IMR-90 (cell line): ENCODE results near the gene RAD51D. TPM values are rescaled to one million over a fixed set of nuclear protein-coding genes. Genes with fewer than 3 reads are reported as not detected.

Experiments used
- ATAC-seq: fragments of 200-7000 bp; cut with Tn5 transposase; 2 replicates; pipeline ENCODE4 v1.9.1; 2020; ENCODE audit warnings: low read depth, mild to moderate bottlenecking, moderate library complexity
- BruUV-seq: library from RNA; stranded (reverse); fragments of 400-500 nt; replicated peaks from 2 replicates; lab custom pipeline; 2021; lab: Mats Ljungman, UMichigan
- CTCF ChIA-PET: fragments of 300-600 bp; formaldehyde crosslinking; extraction: SDS; loops from one replicate; lab custom pipeline; 2021; ENCODE audit warnings: antibody characterized with exemption; lab: Yijun Ruan, JAX
- POLR2A ChIA-PET: fragments of 300-600 bp; sonication (Branson Sonifier 250); formaldehyde crosslinking; loops from one replicate; lab custom pipeline; 2022; ENCODE audit warnings: antibody characterized with exemption; ENCODE audit not compliant: unreplicated experiment; lab: Charles Lee
- DNase-seq: peaks from one replicate; pipeline ENCODE4 v3.0.0; 2013
- H2AFZ ChIP-seq: replicated peaks from 2 replicates; pipeline ENCODE3; 2013; ENCODE audit warnings: low read length, mild to moderate bottlenecking; ENCODE audit not compliant: poor library complexity
- H2AK5ac ChIP-seq: 2 replicates; pipeline ENCODE4 v1.6.1; 2013; ENCODE audit warnings: low read depth, low read length, inconsistent platforms
- H2AK9ac ChIP-seq: replicated peaks from 2 replicates; pipeline ENCODE3; 2013; ENCODE audit warnings: mild to moderate bottlenecking, low read depth, low read length, moderate library complexity; ENCODE audit not compliant: poor library complexity
- H2BK120ac ChIP-seq: 2 replicates; pipeline ENCODE4 v1.6.1; 2013; ENCODE audit warnings: low read depth, low read length, inconsistent platforms
- H2BK15ac ChIP-seq: 3 replicates; pipeline ENCODE4 v1.6.1; 2013; ENCODE audit warnings: low read depth, low read length, inconsistent platforms
- H2BK20ac ChIP-seq: 2 replicates; pipeline ENCODE4 v1.6.1; 2013; ENCODE audit warnings: low read depth, mild to moderate bottlenecking, inconsistent platforms, low read length, moderate library complexity
- H2BK5ac ChIP-seq: 2 replicates; pipeline ENCODE4 v1.6.1; 2013; ENCODE audit warnings: mild to moderate bottlenecking, low read depth, low read length, inconsistent platforms; ENCODE audit not compliant: poor library complexity, severe bottlenecking
- H3K14ac ChIP-seq: replicated peaks from 2 replicates; pipeline ENCODE4 v1.6.1; 2013; ENCODE audit warnings: low read depth, low read length, inconsistent platforms
- H3K18ac ChIP-seq: 2 replicates; pipeline ENCODE4 v1.6.1; 2013; ENCODE audit warnings: low read depth, low read length, control low read depth
- H3K23ac ChIP-seq: 2 replicates; pipeline ENCODE4 v1.6.1; 2013; ENCODE audit warnings: low read depth, low read length, inconsistent platforms
- H3K27ac ChIP-seq: 2 replicates; pipeline ENCODE4 v1.5.1; 2013; ENCODE audit warnings: mild to moderate bottlenecking, control low read depth, low read length; ENCODE audit not compliant: insufficient read depth
- H3K27me3 ChIP-seq: 2 replicates; pipeline ENCODE4 v1.6.1; 2013; ENCODE audit warnings: low read length; ENCODE audit not compliant: control insufficient read depth, insufficient read depth
- H3K36me3 ChIP-seq: 2 replicates; pipeline ENCODE4 v1.6.1; 2013; ENCODE audit warnings: low read length, mixed read lengths; ENCODE audit not compliant: control insufficient read depth, insufficient read depth
- H3K4ac ChIP-seq: 2 replicates; pipeline ENCODE4 v1.6.1; 2013; ENCODE audit warnings: low read depth, low read length, inconsistent platforms
- H3K4me1 ChIP-seq: 2 replicates; pipeline ENCODE4 v1.6.1; 2013; ENCODE audit warnings: low read length, mixed read lengths; ENCODE audit not compliant: control insufficient read depth, insufficient read depth
- H3K4me2 ChIP-seq: 2 replicates; pipeline ENCODE4 v1.6.1; 2013; ENCODE audit warnings: low read depth, mild to moderate bottlenecking, control low read depth, low read length, moderate library complexity
- H3K4me3 ChIP-seq: 2 replicates; pipeline ENCODE4 v1.5.1; 2013; ENCODE audit warnings: low read depth, mild to moderate bottlenecking, control low read depth, low read length, moderate library complexity; ENCODE audit not compliant: insufficient read depth
- H3K56ac ChIP-seq: 2 replicates; pipeline ENCODE4 v1.6.1; 2013; ENCODE audit warnings: low read length, inconsistent platforms; ENCODE audit not compliant: insufficient read depth; ENCODE audit errors: extremely low read depth
- H3K79me1 ChIP-seq, 2 experiments: 2 replicates each; pipeline ENCODE4 v1.6.1; 2013; ENCODE audit warnings: low read length in 2 of 2, inconsistent platforms in 1 of 2, low read depth in 1 of 2
- H3K9ac ChIP-seq: 2 replicates; pipeline ENCODE4 v1.6.1; 2013; ENCODE audit warnings: low read depth, low read length, control low read depth
- H3K9me1 ChIP-seq: 2 replicates; pipeline ENCODE4 v1.6.1; 2013; ENCODE audit warnings: low read length, inconsistent platforms; ENCODE audit not compliant: insufficient read depth
- H3K9me3 ChIP-seq: 2 replicates; pipeline ENCODE4 v1.6.1; 2013; ENCODE audit warnings: low read length; ENCODE audit not compliant: control insufficient read depth, insufficient read depth
- H4K20me1 ChIP-seq: 2 replicates; pipeline ENCODE4 v1.6.1; 2013; ENCODE audit warnings: low read length, inconsistent platforms; ENCODE audit not compliant: insufficient read depth
- H4K5ac ChIP-seq: 2 replicates; pipeline ENCODE4 v1.6.1; 2013; ENCODE audit warnings: mild to moderate bottlenecking, low read depth, low read length, control low read depth
- H4K8ac ChIP-seq, 2 experiments: 2 replicates each; pipeline ENCODE4 v1.6.1; 2013; ENCODE audit warnings: low read depth in 2 of 2, low read length in 2 of 2, control low read depth in 1 of 2, inconsistent platforms in 1 of 2
- H4K91ac ChIP-seq: 2 replicates; pipeline ENCODE4 v1.6.1; 2013; ENCODE audit warnings: low read depth, low read length, inconsistent platforms; ENCODE audit not compliant: insufficient read depth
- BHLHE40 ChIP-seq: fragments of 150-350 bp; IDR thresholded peaks from 2 replicates; pipeline ENCODE4 v1.6.1; 2016; ENCODE audit warnings: mild to moderate bottlenecking, low read depth, low read length
- FOS ChIP-seq: fragments of 150-350 bp; IDR thresholded peaks from 2 replicates; pipeline ENCODE4 v1.6.1; 2016; ENCODE audit warnings: low read depth, low read length
- MAFK ChIP-seq: IDR thresholded peaks from 2 replicates; pipeline ENCODE4 v1.6.1; 2012; ENCODE audit warnings: low read depth, low read length, improper control_type of control experiment
- MAZ ChIP-seq: IDR thresholded peaks from 2 replicates; pipeline ENCODE4 v1.6.1; 2012; ENCODE audit warnings: low read depth, mild to moderate bottlenecking, low read length, improper control_type of control experiment, moderate library complexity, borderline replicate concordance
- NFE2L2 ChIP-seq: fragments of 150-350 bp; IDR thresholded peaks from 2 replicates; pipeline ENCODE4 v1.6.1; 2016; ENCODE audit warnings: low read depth, mild to moderate bottlenecking, low read length
- RCOR1 ChIP-seq: IDR thresholded peaks from 2 replicates; pipeline ENCODE4 v1.6.1; 2012; ENCODE audit warnings: mild to moderate bottlenecking, low read length, improper control_type of control experiment; ENCODE audit not compliant: insufficient replicate concordance
- WGBS, 2 experiments: methylation state at CpG; one replicate each; pipeline versions ENCODE4 v1.1.5 to v1.1.7; 2013; ENCODE audit warnings: missing lambda C conversion rate in 2 of 2; ENCODE audit not compliant: insufficient read length in 1 of 2; ENCODE audit errors: extremely low coverage in 2 of 2; 5-methylcytosine and 5-hydroxymethylcytosine counted together
- dilution Hi-C: fragments of 300-500 bp; cut with HindIII; formaldehyde crosslinking; loops from one replicate; pipeline ENCODE4 v1.14.3; 2018; ENCODE audit warnings: low sequenced_read_pairs; ENCODE audit not compliant: unreplicated experiment
- in situ Hi-C: fragments of 300-500 bp; cut with MboI; formaldehyde crosslinking; loops from 3 replicates; pipeline ENCODE4 v1.14.3; 2019; ENCODE audit warnings: low sequenced_read_pairs, inconsistent platforms, mixed read lengths
- intact Hi-C: fragments of 100-400 bp; cut with micrococcal nuclease; formaldehyde crosslinking; loops from 2 replicates; pipeline ENCODE4 v1.10.0; 2022
- polyA plus RNA-seq, 3 experiments: library from polyadenylated mRNA; depleted of rRNA; stranded (reverse); fragments of >200 nt; gene quantifications; 2 replicates each; pipeline ENCODE4 v1.2.3, GENCODE V29; 2012; ENCODE audit warnings: low replicate concordance in 1 of 3
- total RNA-seq: library from RNA; depleted of rRNA; stranded (reverse); fragments of >200 nt; gene quantifications from 2 replicates; pipeline ENCODE4 v1.2.3, GENCODE V29; 2012
- TF ChIP-seq, protein P1 (sequence below): fragments of 150-350 bp; IDR thresholded peaks from 2 replicates; pipeline ENCODE4 v1.6.1; 2017; ENCODE audit warnings: mild to moderate bottlenecking, antibody characterized with exemption, low read length, low read depth

RAD51D gene
- total and polyA plus RNA-seq, 2 of the 4 experiments (the other 2 are of a cell fraction) = 10.8 to 12.7 TPM

GRCh38 chr17:35051579-35052240 is 68.0 kb downstream of the RAD51D start:
- CTCF ChIA-PET = no interaction called here
- no peak overlapping the region for H4K91ac ChIP-seq
- no peak overlapping the region for H2BK5ac ChIP-seq
- no peak overlapping the region for H3K27ac ChIP-seq
- TF ChIP-seq FOS = no peak
- no peak for TF ChIP-seq RCOR1
- TF ChIP-seq MAFK = peak; percentile 45
- TF ChIP-seq, protein P1, sequence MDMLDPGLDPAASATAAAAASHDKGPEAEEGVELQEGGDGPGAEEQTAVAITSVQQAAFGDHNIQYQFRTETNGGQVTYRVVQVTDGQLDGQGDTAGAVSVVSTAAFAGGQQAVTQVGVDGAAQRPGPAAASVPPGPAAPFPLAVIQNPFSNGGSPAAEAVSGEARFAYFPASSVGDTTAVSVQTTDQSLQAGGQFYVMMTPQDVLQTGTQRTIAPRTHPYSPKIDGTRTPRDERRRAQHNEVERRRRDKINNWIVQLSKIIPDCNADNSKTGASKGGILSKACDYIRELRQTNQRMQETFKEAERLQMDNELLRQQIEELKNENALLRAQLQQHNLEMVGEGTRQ = no peak
- TF ChIP-seq NFE2L2 = no peak
- no peak for TF ChIP-seq BHLHE40
- no peak for TF ChIP-seq MAZ
- H3K4me2 ChIP-seq = no peak overlapping the region
- WGBS, 2 experiments = 69% methylated on average over 3 of the region's 6 CpGs; no CpG with 5 or more reads in 1 of the 2 experiments
- in situ Hi-C loops = no loop called here
- peaks cover 19% of the 10 kb centered on the region; the same call in 1 of the 2 replicates for H4K20me1 ChIP-seq
- no peak overlapping the region for H2AFZ ChIP-seq
- no peak overlapping the region; the same call in 1 of the 2 replicates for H2AK5ac ChIP-seq
- no peak overlapping the region for H4K5ac ChIP-seq
- no peaks in the 10 kb centered on the region for H3K36me3 ChIP-seq
- no TSS peak for BruUV-seq
- ATAC-seq = peak; percentile 15
- no peaks in the 10 kb centered on the region for H3K9me3 ChIP-seq
- H2BK120ac ChIP-seq = no peak overlapping the region
- H2AK9ac ChIP-seq = peak overlapping the region; percentile 7
- H3K56ac ChIP-seq = no peak overlapping the region
- peak overlapping the region; percentile 29; the same call in 1 of the 2 replicates for H3K4ac ChIP-seq
- peak overlapping the region; percentile 7; the same call in 1 of the 2 replicates for H3K23ac ChIP-seq
- no peaks in the 10 kb centered on the region for H3K27me3 ChIP-seq
- H3K9me1 ChIP-seq = peaks cover 3% of the 10 kb centered on the region; the same call in 1 of the 2 replicates
- no peak overlapping the region for H3K18ac ChIP-seq
- no peak overlapping the region; a peak in 1 of 4 replicates for H4K8ac ChIP-seq
- peak; percentile 19 for DNase-seq
- no peak overlapping the region for H3K9ac ChIP-seq
- H3K4me1 ChIP-seq = peaks cover 6% of the 10 kb centered on the region; the same call in 1 of the 2 replicates
- peak overlapping the region; percentile 7; the same call in 1 of the 2 replicates for H3K14ac ChIP-seq
- H2BK20ac ChIP-seq = no peak overlapping the region
- H3K79me1 ChIP-seq = peaks cover 17 to 61% of the 10 kb centered on the region in 2 experiments
- H3K4me3 ChIP-seq = no peak overlapping the region
- intact Hi-C loops = no loop called here
- H2BK15ac ChIP-seq = 0 out of 3 replicates have a peak overlapping the region, but pooled peaks have one; percentile 15
- POLR2A ChIA-PET = no interaction called here
- dilution Hi-C loops = no loop called here
